HEK293 (cell line): ENCODE measurements around the gene PGC.
A peak's percentile ranks its signal among the peaks of the same experiment; 100 is the strongest.

Experiments used
- CTCF ChIP-seq: fragments of 450-650 bp; formaldehyde crosslinking; IDR thresholded peaks from 2 replicates; pipeline ENCODE4 v1.5.1; 2016; ENCODE audit warnings: missing biosample characterization, missing genetic modification characterization
- ELK4 ChIP-seq: IDR thresholded peaks from 2 replicates; pipeline ENCODE4 v1.6.1; 2011; ENCODE audit warnings: mild to moderate bottlenecking, low read depth, low read length, borderline replicate concordance
- HIC1 ChIP-seq: fragments of 450-650 bp; formaldehyde crosslinking; IDR thresholded peaks from 2 replicates; pipeline ENCODE4 v1.5.1; 2016; ENCODE audit warnings: missing biosample characterization, missing genetic modification characterization
- HOXA7 ChIP-seq: sonication (generic); formaldehyde crosslinking; IDR thresholded peaks from 2 replicates; pipeline ENCODE4 v1.8.1; 2022; ENCODE audit warnings: missing genetic modification reagents, borderline replicate concordance
- HOXD13 ChIP-seq: sonication (generic); formaldehyde crosslinking; IDR thresholded peaks from 2 replicates; pipeline ENCODE4 v1.8.0; 2022; ENCODE audit warnings: missing genetic modification reagents, borderline replicate concordance
- KLF10 ChIP-seq: fragments of 450-650 bp; IDR thresholded peaks from 2 replicates; pipeline ENCODE4 v1.5.1; 2018; ENCODE audit warnings: missing biosample characterization, mild to moderate bottlenecking, missing genetic modification characterization
- KLF16 ChIP-seq: fragments of 450-650 bp; formaldehyde crosslinking; IDR thresholded peaks from 2 replicates; pipeline ENCODE4 v1.5.1; 2017; ENCODE audit warnings: missing biosample characterization, missing genetic modification characterization
- OVOL3 ChIP-seq: fragments of 450-650 bp; formaldehyde crosslinking; IDR thresholded peaks from 2 replicates; pipeline ENCODE4 v1.5.1; 2016; ENCODE audit warnings: missing biosample characterization, missing genetic modification characterization
- PATZ1 ChIP-seq: fragments of 450-650 bp; formaldehyde crosslinking; IDR thresholded peaks from 2 replicates; pipeline ENCODE4 v1.5.1; 2016; ENCODE audit warnings: missing biosample characterization, missing genetic modification characterization
- SP3 ChIP-seq: fragments of 450-650 bp; formaldehyde crosslinking; IDR thresholded peaks from 2 replicates; pipeline ENCODE4 v1.5.1; 2016; ENCODE audit warnings: missing biosample characterization, missing genetic modification characterization
- YY1 ChIP-seq: fragments of 450-650 bp; formaldehyde crosslinking; IDR thresholded peaks from 2 replicates; pipeline ENCODE4 v1.5.1; 2018; ENCODE audit warnings: missing biosample characterization, missing genetic modification characterization
- ZBTB20 ChIP-seq: fragments of 450-650 bp; formaldehyde crosslinking; IDR thresholded peaks from 2 replicates; pipeline ENCODE4 v1.5.1; 2016; ENCODE audit warnings: missing biosample characterization, missing genetic modification characterization
- ZBTB8A ChIP-seq: fragments of 450-650 bp; formaldehyde crosslinking; IDR thresholded peaks from 2 replicates; pipeline ENCODE4 v1.5.1; 2016; ENCODE audit warnings: missing biosample characterization, missing genetic modification characterization
- ZFHX2 ChIP-seq: fragments of 450-650 bp; formaldehyde crosslinking; conservative IDR thresholded peaks from 2 replicates; pipeline ENCODE4 v1.5.1; 2016; ENCODE audit warnings: missing biosample characterization, missing genetic modification characterization
- ZFP37 ChIP-seq: fragments of 450-650 bp; formaldehyde crosslinking; IDR thresholded peaks from 2 replicates; pipeline ENCODE4 v1.5.1; 2016; ENCODE audit warnings: missing biosample characterization, missing genetic modification characterization
- ZFP69B ChIP-seq: fragments of 450-650 bp; formaldehyde crosslinking; IDR thresholded peaks from 2 replicates; pipeline ENCODE4 v1.5.1; 2016; ENCODE audit warnings: missing biosample characterization, missing genetic modification characterization
- ZNF121 ChIP-seq: fragments of 450-650 bp; formaldehyde crosslinking; IDR thresholded peaks from 2 replicates; pipeline ENCODE4 v1.5.1; 2016; ENCODE audit warnings: missing biosample characterization, missing genetic modification characterization
- ZNF157 ChIP-seq: fragments of 450-650 bp; formaldehyde crosslinking; IDR thresholded peaks from 2 replicates; pipeline ENCODE4 v1.5.1; 2016; ENCODE audit warnings: missing biosample characterization, missing genetic modification characterization
- ZNF169 ChIP-seq: fragments of 450-650 bp; formaldehyde crosslinking; IDR thresholded peaks from 2 replicates; pipeline ENCODE4 v1.5.1; 2016; ENCODE audit warnings: missing biosample characterization, missing genetic modification characterization
- ZNF184 ChIP-seq: fragments of 450-650 bp; IDR thresholded peaks from 2 replicates; pipeline ENCODE4 v1.5.1; 2018; ENCODE audit warnings: missing biosample characterization, mild to moderate bottlenecking, missing genetic modification characterization
- ZNF23 ChIP-seq: fragments of 450-650 bp; formaldehyde crosslinking; IDR thresholded peaks from 2 replicates; pipeline ENCODE4 v1.5.1; 2016; ENCODE audit warnings: missing biosample characterization, missing genetic modification characterization, borderline replicate concordance
- ZNF350 ChIP-seq: fragments of 450-650 bp; formaldehyde crosslinking; IDR thresholded peaks from 2 replicates; pipeline ENCODE4 v1.5.0; 2017; ENCODE audit warnings: missing biosample characterization, mild to moderate bottlenecking, missing genetic modification characterization
- ZNF394 ChIP-seq: fragments of 450-650 bp; formaldehyde crosslinking; IDR thresholded peaks from 2 replicates; pipeline ENCODE4 v1.5.1; 2016; ENCODE audit warnings: missing biosample characterization, missing genetic modification characterization, mild to moderate bottlenecking, moderate library complexity, borderline replicate concordance
- ZNF561 ChIP-seq: fragments of 450-650 bp; IDR thresholded peaks from 2 replicates; pipeline ENCODE4 v1.5.1; 2018; ENCODE audit warnings: missing biosample characterization, missing genetic modification characterization, borderline replicate concordance
- ZNF600 ChIP-seq: fragments of 450-650 bp; formaldehyde crosslinking; IDR thresholded peaks from 2 replicates; pipeline ENCODE4 v1.5.1; 2016; ENCODE audit warnings: missing biosample characterization, missing genetic modification characterization
- ZNF621 ChIP-seq: fragments of 450-650 bp; formaldehyde crosslinking; IDR thresholded peaks from 2 replicates; pipeline ENCODE4 v1.5.1; 2017; ENCODE audit warnings: missing biosample characterization, missing genetic modification characterization
- ZNF654 ChIP-seq: fragments of 450-650 bp; formaldehyde crosslinking; IDR thresholded peaks from 2 replicates; pipeline ENCODE4 v1.5.1; 2016; ENCODE audit warnings: low read depth, missing biosample characterization, missing genetic modification characterization
- ZNF658 ChIP-seq: fragments of 450-650 bp; formaldehyde crosslinking; IDR thresholded peaks from 2 replicates; pipeline ENCODE4; 2016; ENCODE audit warnings: missing biosample characterization, missing genetic modification characterization
- ZNF677 ChIP-seq: fragments of 450-650 bp; IDR thresholded peaks from 2 replicates; pipeline ENCODE4 v1.5.0; 2018; ENCODE audit warnings: missing biosample characterization, mild to moderate bottlenecking, missing genetic modification characterization, moderate library complexity
- ZNF76 ChIP-seq: fragments of 450-650 bp; formaldehyde crosslinking; IDR thresholded peaks from 2 replicates; pipeline ENCODE4; 2016; ENCODE audit warnings: low read depth, missing biosample characterization, missing genetic modification characterization, borderline replicate concordance
- ZNF777 ChIP-seq: fragments of 450-650 bp; formaldehyde crosslinking; IDR thresholded peaks from 2 replicates; pipeline ENCODE4 v1.5.1; 2017; ENCODE audit warnings: missing biosample characterization, missing genetic modification characterization, borderline replicate concordance
- ZSCAN23 ChIP-seq: fragments of 450-650 bp; formaldehyde crosslinking; IDR thresholded peaks from 2 replicates; pipeline ENCODE4 v1.5.1; 2016; ENCODE audit warnings: missing biosample characterization, missing genetic modification characterization
- ZSCAN5A ChIP-seq: fragments of 450-650 bp; formaldehyde crosslinking; IDR thresholded peaks from 2 replicates; pipeline ENCODE4 v1.5.1; 2016; ENCODE audit warnings: missing biosample characterization, missing genetic modification characterization

Gene PGC

DNA sequence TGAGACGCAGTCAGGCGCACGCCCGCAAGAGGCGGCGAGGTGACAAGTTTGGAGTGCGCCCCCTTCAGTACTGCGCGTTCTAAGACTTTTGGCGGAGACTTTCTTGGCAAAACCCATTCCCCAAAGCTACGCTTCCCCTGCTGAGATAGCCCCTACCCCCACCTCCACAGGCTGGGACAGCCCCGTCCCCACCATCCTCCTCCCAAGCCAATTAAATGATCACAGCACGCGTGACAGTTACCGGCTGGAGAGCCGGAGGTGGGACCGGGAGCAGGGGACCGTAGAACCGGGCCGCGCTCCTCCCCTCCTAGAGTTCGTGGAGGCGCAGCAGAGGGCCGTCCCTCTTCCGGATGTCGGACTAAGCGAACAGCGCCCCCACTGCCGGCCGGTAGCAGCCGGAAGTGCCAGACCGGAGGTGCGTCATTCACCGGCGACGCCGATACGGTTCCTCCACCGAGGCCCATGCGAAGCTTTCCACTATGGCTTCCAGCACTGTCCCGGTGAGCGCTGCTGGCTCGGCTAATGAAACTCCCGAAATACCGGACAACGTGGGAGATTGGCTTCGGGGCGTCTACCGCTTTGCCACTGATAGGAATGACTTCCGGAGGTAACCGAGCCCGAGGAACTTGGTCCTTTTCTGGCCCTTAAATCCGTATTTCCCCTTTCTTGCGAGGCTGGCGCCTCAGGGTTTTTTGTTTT lies 40.2 kb upstream of the PGC start, which contains the start of gene TOMM6 (continued):
- TF ChIP-seq ZNF677 (tag by site-specific recombination), result no peak
- peak; percentile 77 for TF ChIP-seq ZBTB8A (tag by site-specific recombination)
- TF ChIP-seq CTCF (tag by site-specific recombination), result peak; percentile 98
- peak; percentile 85 for TF ChIP-seq SP3 (tag by site-specific recombination)
- 0 out of 2 replicates have a peak, but pooled peaks have one; percentile 24 for TF ChIP-seq HOXD13 (CRISPR knock-in tag)
- peak; percentile 46; the same call in 1 of the 2 replicates for TF ChIP-seq ZNF561
- no peak for TF ChIP-seq ZSCAN5A (tag by site-specific recombination)
- peak; percentile 21; the same call in 1 of the 2 replicates for TF ChIP-seq ZFHX2
- TF ChIP-seq PATZ1 (tag by site-specific recombination), result peak; percentile 85
- peak; percentile 41 for TF ChIP-seq ZFP69B
- no peak for TF ChIP-seq ZNF350 (tag by site-specific recombination)
- peak; percentile 82 for TF ChIP-seq ZNF76 (tag by site-specific recombination)
- TF ChIP-seq YY1 (tag by site-specific recombination), result peak; percentile 94
- TF ChIP-seq ZFP37 (tag by site-specific recombination), result peak; percentile 66; the same call in 1 of the 2 replicates
- 0 out of 2 replicates have a peak, but pooled peaks have one; percentile 8 for TF ChIP-seq ZNF184 (tag by site-specific recombination)
- no peak; the same call in 1 of the 2 replicates for TF ChIP-seq ZNF777
- TF ChIP-seq ZNF23 (tag by site-specific recombination), result no peak
- TF ChIP-seq ZNF157, result no peak
- no peak for TF ChIP-seq HOXA7
- peak; percentile 86 for TF ChIP-seq ZNF600 (tag by site-specific recombination)
- no peak for TF ChIP-seq ZNF621 (tag by site-specific recombination)
- no peak for TF ChIP-seq OVOL3 (tag by site-specific recombination)
- TF ChIP-seq ZNF394, result peak; percentile 69; the same call in 1 of the 2 replicates
- TF ChIP-seq KLF16 (tag by site-specific recombination), result peak; percentile 72; the same call in 1 of the 2 replicates
- TF ChIP-seq ELK4, result peak; percentile 76; the same call in 1 of the 2 replicates
- 0 out of 2 replicates have a peak, but pooled peaks have one; percentile 43 for TF ChIP-seq ZBTB20
- 0 out of 2 replicates have a peak, but pooled peaks have one; percentile 19 for TF ChIP-seq ZSCAN23 (tag by site-specific recombination)
- TF ChIP-seq HIC1 (tag by site-specific recombination), result no peak
- peak; percentile 12; the same call in 1 of the 2 replicates for TF ChIP-seq ZNF654 (tag by site-specific recombination)
- no peak for TF ChIP-seq ZNF658 (tag by site-specific recombination)
- no peak for TF ChIP-seq ZNF169 (tag by site-specific recombination)
- TF ChIP-seq KLF10 (tag by site-specific recombination), result peak; percentile 71; the same call in 1 of the 2 replicates
- no peak for TF ChIP-seq ZNF121 (tag by site-specific recombination)
